BE2C (cell line): Measurements from ENCODE around the gene GNG7.
"Not testable (repeated sequence)": the region's sequence is repeated elsewhere in the genome, so short reads cannot be mapped to it uniquely, and the experiment has no call there.

Experiments used
- DNase-seq: peaks from one replicate; pipeline ENCODE4 v3.0.0-alpha.2; 2020
- H3K27me3 ChIP-seq: fragments of 250-450 bp; sonication (Bioruptor Pico); 2 replicates; pipeline ENCODE4 v1.5.1; 2020; ENCODE audit warnings: mild to moderate bottlenecking
- H3K36me3 ChIP-seq: fragments of 250-450 bp; sonication (Bioruptor Pico); 2 replicates; pipeline ENCODE4 v1.5.1; 2020; ENCODE audit warnings: mild to moderate bottlenecking
- H3K4me1 ChIP-seq: fragments of 250-450 bp; sonication (Bioruptor Pico); 2 replicates; pipeline ENCODE4 v1.5.1; 2020
- H3K4me3 ChIP-seq: 2 replicates; pipeline ENCODE4 v1.5.1; 2011; ENCODE audit warnings: low read depth, low read length
- H3K9me3 ChIP-seq: fragments of 250-450 bp; sonication (Bioruptor Pico); 2 replicates; pipeline ENCODE4 v1.5.1; 2020
- CTCF ChIP-seq: IDR thresholded peaks from 2 replicates; pipeline ENCODE4 v1.5.1; 2012; ENCODE audit warnings: mild to moderate bottlenecking, low read depth, low read length

Gene GNG7

GRCh38 chr19:2648099-2648498, 54.4 kb downstream of the GNG7 start:
- no peak for DNase-seq
- H3K36me3 ChIP-seq: no peaks in the 10 kb centered on the region

DNA sequence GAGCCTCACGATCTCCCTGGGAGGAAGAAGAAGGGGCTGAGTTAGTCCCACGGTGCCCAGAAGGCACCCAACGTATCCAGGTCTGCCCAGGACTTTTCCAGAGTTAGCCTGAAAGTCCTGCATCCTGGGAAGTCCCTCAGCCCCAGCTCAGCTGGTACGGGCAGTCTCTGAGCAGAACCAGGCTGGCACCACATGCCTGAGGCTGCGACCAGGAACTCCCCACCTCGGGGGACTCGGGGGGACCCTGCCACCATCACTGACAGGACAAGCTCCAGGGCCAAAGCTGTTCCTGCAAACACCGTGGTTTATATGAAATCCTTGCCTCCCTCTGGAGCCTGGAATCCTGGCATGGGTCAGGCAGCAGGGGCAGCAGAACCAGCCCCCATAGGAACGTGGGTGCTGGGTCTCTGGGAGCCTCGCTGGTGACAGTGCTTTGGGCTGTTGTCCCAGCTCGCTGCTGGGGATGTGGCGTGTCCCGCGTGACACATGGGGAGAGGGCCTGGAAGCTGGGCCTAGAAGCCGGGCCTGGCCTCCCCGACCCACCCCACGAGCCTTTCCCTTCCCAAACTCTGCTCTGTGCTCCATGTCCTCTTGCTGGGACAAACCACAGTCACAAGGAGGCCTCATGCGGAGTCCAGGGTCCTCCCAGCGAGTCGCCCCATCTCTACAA, 55.5 kb downstream of the GNG7 start:
- no peak for DNase-seq
- no peaks in the 10 kb centered on the region for H3K36me3 ChIP-seq
- H3K4me1 ChIP-seq: no peaks in the 10 kb centered on the region
- peaks cover 24% of the 10 kb centered on the region for H3K27me3 ChIP-seq
- H3K9me3 ChIP-seq: peaks cover 2% of the 10 kb centered on the region; the same call in 1 of the 2 replicates
- TF ChIP-seq CTCF: no peak
- H3K4me3 ChIP-seq: no peak overlapping the region

More at GRCh38 chr19:2648099-2648498, 54.4 kb downstream of the GNG7 start:
- no peak for TF ChIP-seq CTCF
- no peaks in the 10 kb centered on the region for H3K4me1 ChIP-seq
- H3K9me3 ChIP-seq: peaks cover 2% of the 10 kb centered on the region; the same call in 1 of the 2 replicates
- H3K27me3 ChIP-seq: peaks cover 16% of the 10 kb centered on the region
- no peak overlapping the region for H3K4me3 ChIP-seq

GRCh38 chr19:2645826-2646225, 56.7 kb downstream of the GNG7 start:
- peaks cover 2% of the 10 kb centered on the region; the same call in 1 of the 2 replicates for H3K9me3 ChIP-seq
- no peaks in the 10 kb centered on the region for H3K36me3 ChIP-seq
- DNase-seq: no peak
- TF ChIP-seq CTCF: no peak
- peaks cover 27% of the 10 kb centered on the region for H3K27me3 ChIP-seq
- H3K4me1 ChIP-seq: no peaks in the 10 kb centered on the region
- no peak overlapping the region for H3K4me3 ChIP-seq

GRCh38 chr19:2643123-2643737, 59.3 kb downstream of the GNG7 start:
- peaks cover 35% of the 10 kb centered on the region for H3K27me3 ChIP-seq
- not testable (repeated sequence) for H3K4me3 ChIP-seq, H3K36me3 ChIP-seq, H3K4me1 ChIP-seq, H3K9me3 ChIP-seq, DNase-seq

- no peaks in the 10 kb centered on the region for H3K9me3 ChIP-seq
- H3K27me3 ChIP-seq: peaks cover 34% of the 10 kb centered on the region
- no peaks in the 10 kb centered on the region for H3K36me3 ChIP-seq
- no peaks in the 10 kb centered on the region for H3K4me1 ChIP-seq
- no peak overlapping the region for H3K4me3 ChIP-seq
- no peak for TF ChIP-seq CTCF
- DNase-seq: no peak
Measured at GRCh38 chr19:2641332-2641698, 61.2 kb downstream of the GNG7 start.

GRCh38 chr19:2640563-2641331, 61.7 kb downstream of the GNG7 start:
- H3K4me3 ChIP-seq: no peak overlapping the region
- no peak for DNase-seq
- H3K4me1 ChIP-seq: no peaks in the 10 kb centered on the region
- H3K36me3 ChIP-seq: no peaks in the 10 kb centered on the region
- H3K9me3 ChIP-seq: no peaks in the 10 kb centered on the region
- TF ChIP-seq CTCF: no peak
- peaks cover 29% of the 10 kb centered on the region for H3K27me3 ChIP-seq
